A673 (cell line): ENCODE results near the gene HNRNPK.

Source experiments
- CTCF ChIP-seq: fragments of 300-800, 200-600 bp; sonication (generic); conservative IDR thresholded peaks from 2 replicates; pipeline ENCODE4 v1.5.1; 2017; ENCODE audit warnings: low read depth, mild to moderate bottlenecking, antibody characterized with exemption, low read length, moderate library complexity, mixed read lengths
- EZH2 ChIP-seq: fragments of 200-600 bp; sonication (generic); IDR thresholded peaks from 2 replicates; pipeline ENCODE4 v1.6.1; 2017; ENCODE audit warnings: borderline replicate concordance, low read depth, mild to moderate bottlenecking, mixed read lengths, antibody characterized with exemption, low read length; ENCODE audit not compliant: poor library complexity, severe bottlenecking

- no peak for TF ChIP-seq CTCF
- TF ChIP-seq EZH2: no peak
Observed at GRCh38 chr9:83986765-83987401, 6.9 kb upstream of the HNRNPK start.
